ENCODE results near the gene PDE4D. TPM values are rescaled to one million over a fixed set of nuclear protein-coding genes. Genes with fewer than 3 reads are reported as not detected.

Gene PDE4D
- total RNA-seq, 1 donor from 2014 or later = 7.6 TPM

DNA sequence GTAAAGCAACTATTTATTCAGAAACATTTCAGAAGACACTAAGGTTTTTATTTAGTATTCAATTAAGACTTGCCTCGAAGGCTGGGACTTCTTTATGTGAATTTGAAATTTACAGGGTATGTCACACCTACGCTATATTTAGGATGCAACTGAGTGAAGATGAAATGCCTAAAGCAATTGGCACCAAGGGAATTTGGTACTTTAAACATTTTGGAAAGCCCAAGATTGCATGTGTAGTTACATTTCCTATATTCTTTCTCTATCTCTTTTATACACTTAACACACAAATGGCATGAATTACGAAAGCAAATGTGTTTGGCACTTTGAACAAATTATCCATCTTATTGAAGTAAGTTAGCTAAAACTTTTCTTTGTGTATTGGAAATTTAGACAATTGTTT, 633.3 kb downstream of the PDE4D start:
- TF ChIP-seq, protein P1, sequence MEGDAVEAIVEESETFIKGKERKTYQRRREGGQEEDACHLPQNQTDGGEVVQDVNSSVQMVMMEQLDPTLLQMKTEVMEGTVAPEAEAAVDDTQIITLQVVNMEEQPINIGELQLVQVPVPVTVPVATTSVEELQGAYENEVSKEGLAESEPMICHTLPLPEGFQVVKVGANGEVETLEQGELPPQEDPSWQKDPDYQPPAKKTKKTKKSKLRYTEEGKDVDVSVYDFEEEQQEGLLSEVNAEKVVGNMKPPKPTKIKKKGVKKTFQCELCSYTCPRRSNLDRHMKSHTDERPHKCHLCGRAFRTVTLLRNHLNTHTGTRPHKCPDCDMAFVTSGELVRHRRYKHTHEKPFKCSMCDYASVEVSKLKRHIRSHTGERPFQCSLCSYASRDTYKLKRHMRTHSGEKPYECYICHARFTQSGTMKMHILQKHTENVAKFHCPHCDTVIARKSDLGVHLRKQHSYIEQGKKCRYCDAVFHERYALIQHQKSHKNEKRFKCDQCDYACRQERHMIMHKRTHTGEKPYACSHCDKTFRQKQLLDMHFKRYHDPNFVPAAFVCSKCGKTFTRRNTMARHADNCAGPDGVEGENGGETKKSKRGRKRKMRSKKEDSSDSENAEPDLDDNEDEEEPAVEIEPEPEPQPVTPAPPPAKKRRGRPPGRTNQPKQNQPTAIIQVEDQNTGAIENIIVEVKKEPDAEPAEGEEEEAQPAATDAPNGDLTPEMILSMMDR (IDR thresholded peaks at IDR 0.05; ENCODE audit: unreplicated experiment) = no peak
- H3K36me3 Mint-ChIP-seq (ENCODE audit: insufficient read depth) = no peaks in the 10 kb centered on the region
- H3K4me3 Mint-ChIP-seq (ENCODE audit: low read depth) = no peak overlapping the region
- H3K27me3 Mint-ChIP-seq = no peaks in the 10 kb centered on the region
- no peak for DNase-seq (ENCODE audit: low spot score, unreplicated experiment)
- H3K27ac Mint-ChIP-seq = no peak overlapping the region
- H3K4me1 Mint-ChIP-seq (ENCODE audit: low read depth) = peaks cover 8% of the 10 kb centered on the region
- H3K9me3 Mint-ChIP-seq (ENCODE audit: low read depth) = no peaks in the 10 kb centered on the region

DNA sequence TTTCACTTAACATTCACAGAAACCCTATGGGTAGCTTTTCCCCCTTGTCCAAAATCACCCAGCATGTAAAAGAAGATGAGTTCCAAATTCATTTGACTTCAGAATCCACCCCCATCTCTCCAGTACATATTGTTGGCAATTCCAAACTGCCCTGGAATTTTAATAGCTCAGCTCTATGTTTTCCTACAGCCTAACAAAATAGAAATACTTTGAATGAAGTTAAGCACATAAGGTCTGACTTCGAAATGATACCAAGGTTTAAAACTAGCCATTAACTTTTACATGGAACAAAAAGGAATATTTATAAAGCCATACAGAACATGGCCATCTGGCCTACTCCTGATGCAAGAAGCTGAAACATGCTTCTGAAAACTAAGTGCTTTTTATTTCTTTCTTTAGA, 634.3 kb downstream of the PDE4D start:
- Mint-ChIP-seq H3K27me3 (no peaks in the 10 kb centered on the region), H3K27ac (no peak overlapping the region), H3K4me3 (ENCODE audit: low read depth) (no peak overlapping the region), H3K36me3 (ENCODE audit: insufficient read depth) (no peaks in the 10 kb centered on the region), H3K4me1 (ENCODE audit: low read depth) (peaks cover 8% of the 10 kb centered on the region), H3K9me3 (ENCODE audit: low read depth) (no peaks in the 10 kb centered on the region)
- DNase-seq (ENCODE audit: low spot score, unreplicated experiment) = no peak
- TF ChIP-seq, protein P1 (IDR thresholded peaks at IDR 0.05; ENCODE audit: unreplicated experiment) = no peak

DNA sequence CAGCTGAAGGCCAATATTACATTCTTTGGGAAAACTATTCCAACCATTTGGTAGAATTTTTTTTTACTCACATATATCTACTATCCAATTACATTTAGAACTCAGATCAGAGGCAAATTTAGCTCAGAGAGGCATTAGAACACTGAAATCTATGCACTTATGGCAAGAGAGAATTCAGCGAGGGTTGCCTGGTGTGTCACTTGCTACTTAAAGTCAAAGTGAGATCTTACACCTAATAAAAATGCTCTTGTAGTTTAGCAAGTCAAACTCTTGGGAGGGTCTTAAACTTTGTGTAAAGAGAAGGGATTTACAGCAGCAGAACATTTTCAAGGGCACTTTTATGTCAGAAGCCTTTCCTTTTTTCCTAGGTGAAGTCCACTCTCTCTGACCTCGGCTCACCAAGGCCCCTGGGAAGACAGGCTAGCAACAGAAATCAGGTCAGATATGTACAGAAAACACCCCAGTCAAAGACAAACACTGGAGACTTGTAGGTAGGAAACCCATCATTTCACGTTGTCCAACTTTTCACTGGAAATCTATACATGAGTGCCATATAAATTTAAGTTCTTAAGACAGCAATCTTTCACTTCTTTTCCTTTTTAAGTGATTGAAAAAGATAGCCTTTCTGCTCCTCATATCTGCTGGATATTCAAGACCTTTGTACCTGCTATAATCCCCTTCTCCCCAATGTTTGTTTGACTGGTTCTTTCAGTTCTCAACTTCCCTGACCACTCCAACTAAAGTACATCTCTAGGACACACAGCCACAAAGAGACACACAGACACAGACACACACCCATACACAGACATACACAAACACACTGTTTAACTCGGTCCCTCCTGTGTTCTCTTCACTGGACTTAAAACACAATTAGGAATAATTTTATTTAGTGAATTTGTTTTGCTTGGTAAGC, 635.8 kb downstream of the PDE4D start:
- Mint-ChIP-seq H3K9me3 (ENCODE audit: low read depth) (no peaks in the 10 kb centered on the region), H3K27me3 (no peaks in the 10 kb centered on the region), H3K27ac (no peak overlapping the region), H3K36me3 (ENCODE audit: insufficient read depth) (no peaks in the 10 kb centered on the region), H3K4me1 (ENCODE audit: low read depth) (peaks cover 8% of the 10 kb centered on the region), H3K4me3 (ENCODE audit: low read depth) (no peak overlapping the region)
- TF ChIP-seq, protein P1 (IDR thresholded peaks at IDR 0.05; ENCODE audit: unreplicated experiment) = no peak
- no peak for DNase-seq (ENCODE audit: low spot score, unreplicated experiment)

DNA sequence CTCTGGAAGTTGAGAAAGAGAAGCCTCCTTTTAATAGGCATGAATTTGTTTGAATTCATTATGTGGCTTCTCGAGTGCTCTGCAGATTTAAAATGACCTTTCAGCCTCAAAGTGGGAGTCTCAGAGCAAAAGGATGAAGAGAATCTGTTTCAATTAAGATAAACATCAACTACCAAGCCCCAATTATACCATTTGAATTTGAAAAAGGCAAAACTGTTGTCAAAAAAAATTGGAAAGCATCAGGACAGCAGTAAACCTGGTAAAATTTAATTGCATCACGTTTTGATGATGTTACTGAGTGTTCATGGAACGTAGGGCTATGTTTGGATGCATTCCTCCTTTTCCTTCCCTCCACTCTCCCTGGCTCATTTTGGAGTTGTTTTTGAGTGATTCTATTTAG, 637.2 kb downstream of the PDE4D start:
- no peak overlapping the region for H3K27ac Mint-ChIP-seq
- TF ChIP-seq, protein P1 (IDR thresholded peaks at IDR 0.05; ENCODE audit: unreplicated experiment) = no peak
- DNase-seq (ENCODE audit: low spot score, unreplicated experiment) = no peak
- H3K4me1 Mint-ChIP-seq (ENCODE audit: low read depth) = peaks cover 8% of the 10 kb centered on the region
- H3K27me3 Mint-ChIP-seq = no peaks in the 10 kb centered on the region
- H3K36me3 Mint-ChIP-seq (ENCODE audit: insufficient read depth) = no peaks in the 10 kb centered on the region
- peaks cover 3% of the 10 kb centered on the region for H3K9me3 Mint-ChIP-seq (ENCODE audit: low read depth)
- no peak overlapping the region for H3K4me3 Mint-ChIP-seq (ENCODE audit: low read depth)

DNA sequence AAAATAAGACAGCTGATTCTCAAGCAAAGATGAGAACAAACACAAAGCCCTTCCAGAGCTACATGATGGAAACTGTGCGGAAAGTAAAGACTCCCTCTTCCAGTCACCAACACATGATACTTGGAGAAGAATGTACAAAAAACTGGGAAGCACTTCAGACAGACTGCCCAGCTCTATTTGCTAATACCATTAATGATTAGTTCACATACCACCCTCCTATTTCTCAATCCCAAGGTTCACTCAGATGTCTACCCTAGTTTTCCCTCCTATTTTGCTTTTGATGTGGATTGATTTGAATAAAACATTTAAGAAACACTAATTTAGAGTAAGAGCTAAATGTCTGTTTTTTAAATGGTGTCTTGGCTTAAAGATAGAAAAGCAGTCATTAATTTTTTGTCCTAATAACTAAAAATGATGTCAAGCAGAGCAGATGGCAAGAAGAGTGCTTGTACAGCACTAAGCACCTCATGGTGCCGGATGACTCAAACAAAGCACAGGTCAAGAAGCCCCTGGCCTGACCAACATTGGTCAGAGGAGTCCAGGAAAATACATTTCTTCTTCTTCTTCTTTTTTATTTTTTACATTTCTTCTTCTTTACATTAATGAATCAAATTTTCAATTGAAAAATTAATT, 639.4 kb downstream of the PDE4D start:
- Mint-ChIP-seq H3K27me3 (no peaks in the 10 kb centered on the region), H3K9me3 (ENCODE audit: low read depth) (peaks cover 7% of the 10 kb centered on the region)
- TF ChIP-seq, protein P1 (IDR thresholded peaks at IDR 0.05; ENCODE audit: unreplicated experiment) = no peak

More for the DNA sequence above, 639.4 kb downstream of the PDE4D start:
- Mint-ChIP-seq H3K4me3 (ENCODE audit: low read depth) (no peak overlapping the region), H3K27ac (no peak overlapping the region), H3K4me1 (ENCODE audit: low read depth) (peaks cover 8% of the 10 kb centered on the region), H3K36me3 (ENCODE audit: insufficient read depth) (no peaks in the 10 kb centered on the region)
- DNase-seq (ENCODE audit: low spot score, unreplicated experiment) = no peak

Measured in progenitor cell of endocrine pancreas (in vitro differentiated cells).